Spinal cord (tissue), 10 donors: ENCODE results near the gene TIMM22. TPM values are rescaled to one million over a fixed set of nuclear protein-coding genes. Genes with fewer than 3 reads are reported as not detected.

Experiments used
- DNase-seq, 6 donors: peaks; one replicate each; pipeline versions ENCODE4 v3.0.0 to v3.0.0-alpha.2; 2013 to 2015; ENCODE audit warnings: low spot score in 6 of 6, low read depth in 4 of 6
- H3K27ac ChIP-seq: one replicate; pipeline ENCODE4 v1.5.1; 2013; ENCODE audit warnings: low read depth, low read length, control low read depth
- H3K27me3 ChIP-seq: one replicate; pipeline ENCODE4 v1.6.1; 2013; ENCODE audit warnings: low read length; ENCODE audit not compliant: control insufficient read depth, insufficient read depth
- H3K36me3 ChIP-seq: one replicate; pipeline ENCODE4 v1.6.1; 2013; ENCODE audit warnings: low read length; ENCODE audit not compliant: control insufficient read depth, insufficient read depth
- H3K4me1 ChIP-seq: one replicate; pipeline ENCODE4 v1.6.1; 2013; ENCODE audit warnings: low read length; ENCODE audit not compliant: control insufficient read depth, insufficient read depth
- H3K4me3 ChIP-seq: one replicate; pipeline ENCODE4 v1.5.1; 2013; ENCODE audit warnings: low read depth, low read length, control low read depth
- H3K9me3 ChIP-seq: one replicate; pipeline ENCODE4 v1.6.1; 2013; ENCODE audit warnings: low read length; ENCODE audit not compliant: control insufficient read depth, insufficient read depth
- WGBS: methylation state at CpG from one replicate; pipeline ENCODE4 v1.1.5; 2013; ENCODE audit warnings: missing lambda C conversion rate; ENCODE audit not compliant: insufficient coverage; 5-methylcytosine and 5-hydroxymethylcytosine counted together
- polyA plus RNA-seq, 2 donors: library from polyadenylated mRNA; unstranded; fragments of 120-200 nt; gene quantifications; one replicate each; pipeline ENCODE4 v1.2.1, GENCODE V29; 2013; ENCODE audit not compliant: insufficient read length in 2 of 2
- small RNA-seq: library from RNA; depleted of rRNA; stranded (forward); fragments of <200 nt; gene quantifications from one replicate; pipeline ENCODE3, GENCODE V24; 2014; ENCODE audit warnings: low replicate concordance
- total RNA-seq, 2 donors: library from RNA; depleted of rRNA in 1 of 2; stranded (reverse); fragments of 120-200 nt in 1 of 2; fragments of >200 nt in 1 of 2; gene quantifications; one replicate each; pipeline versions ENCODE4 v1.2.3 to v1.2.4, GENCODE V29; 2013 to 2014
- donor health status: healthy.

The TIMM22 gene
- total and polyA plus RNA-seq, 4 donors = 11.8 to 19.1 (median 18.7) TPM

DNA sequence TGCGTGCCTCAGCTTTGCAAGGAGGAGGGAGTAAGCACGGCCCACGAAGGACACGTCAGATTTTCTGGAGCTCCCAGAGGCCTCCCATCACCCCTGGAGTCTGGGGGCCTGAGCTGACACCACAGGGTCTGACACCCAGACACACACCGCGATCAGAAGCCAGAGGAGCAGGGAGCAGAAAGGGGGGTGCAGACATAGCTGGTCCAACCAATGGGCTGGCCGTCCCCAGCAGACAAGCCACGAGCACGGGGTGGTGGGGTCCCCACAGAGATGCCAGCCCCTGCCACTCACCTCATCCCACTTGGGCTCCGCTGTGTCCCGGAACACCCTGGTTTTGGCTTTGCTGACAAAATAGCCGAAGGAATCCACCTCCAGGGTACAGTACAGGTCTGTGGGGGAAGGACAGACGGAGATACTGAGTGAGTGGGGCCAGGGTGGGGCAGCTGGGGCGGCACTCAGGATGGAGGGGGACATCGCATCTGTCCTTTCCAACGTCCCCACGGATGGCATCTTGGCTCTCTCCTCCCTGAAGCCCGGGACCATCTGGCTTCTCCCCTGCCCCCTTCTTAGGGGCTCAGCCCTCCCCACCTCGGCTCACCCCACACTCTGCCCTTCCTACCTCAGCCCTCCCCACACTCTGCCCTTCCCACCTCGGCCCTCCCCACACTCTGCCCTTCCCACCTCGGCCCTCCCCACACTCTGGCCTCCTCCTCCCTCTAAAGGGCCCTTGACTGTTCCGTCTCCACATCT, 53.5 kb downstream of the TIMM22 start:
- Histone ChIP-seq H3K27me3 (no peaks in the 10 kb centered on the region), H3K27ac (no peak overlapping the region), H3K4me3 (no peak overlapping the region), H3K36me3 (peaks cover 90% of the 10 kb centered on the region), H3K4me1 (peaks cover 14% of the 10 kb centered on the region), H3K9me3 (no peaks in the 10 kb centered on the region)
- DNase-seq = no peak
- WGBS = 84% methylated on average over 21 of the region's 22 CpGs

GRCh38 chr17:1050996-1051925, 54.3 kb downstream of the TIMM22 start:
- Histone ChIP-seq H3K36me3 (peaks cover 91% of the 10 kb centered on the region), H3K9me3 (no peaks in the 10 kb centered on the region), H3K27ac (no peak overlapping the region), H3K4me1 (peaks cover 20% of the 10 kb centered on the region), H3K27me3 (no peaks in the 10 kb centered on the region), H3K4me3 (no peak overlapping the region)
- 91% methylated on average over 30 of the region's 33 CpGs for WGBS
- DNase-seq = no peak

Small RNAs within 50 kb of the gene (small RNA-seq; reads per million reads assigned to genes)
- not detected for gene MIR3183

Other genes starting within 250 kb of the TIMM22 start
- gene GEMIN4, start 244.9 kb upstream of the TIMM22 start, total RNA-seq = 10 to 100 TPM in 1 of 2 donors, 1 to 10 TPM in 1; 8.1 to 13.3 TPM
- gene GEMIN4, start 244.9 kb upstream of the TIMM22 start, polyA plus RNA-seq = 10 to 100 TPM; 15.7 to 15.8 TPM
- 10 to 100 TPM; 44.1 to 68.7 TPM for gene GLOD4, start 214.8 kb upstream of the TIMM22 start, total RNA-seq
- 100 to 1,000 TPM; 113 to 119 TPM for gene GLOD4, start 214.8 kb upstream of the TIMM22 start, polyA plus RNA-seq
- gene MRM3, start 214.8 kb upstream of the TIMM22 start, total RNA-seq = 10 to 100 TPM; 13.3 to 16.9 TPM
- 10 to 100 TPM; 14.9 to 15.8 TPM for gene MRM3, start 214.8 kb upstream of the TIMM22 start, polyA plus RNA-seq
- gene NXN, start 17.4 kb upstream of the TIMM22 start, total RNA-seq = 10 to 100 TPM; 25.7 to 60.6 TPM
- 10 to 100 TPM; 37.3 to 50.7 TPM for gene NXN, start 17.4 kb upstream of the TIMM22 start, polyA plus RNA-seq
- gene ABR, start 182.9 kb downstream of the TIMM22 start, total RNA-seq = 10 to 100 TPM; 59.7 to 89.6 TPM
- 100 to 1,000 TPM; 195 to 223 TPM for gene ABR, start 182.9 kb downstream of the TIMM22 start, polyA plus RNA-seq